HUES6 (cell line): ENCODE data around the gene EPO.
A peak's percentile ranks its signal among the peaks of the same experiment; 100 is the strongest.

ENCODE experiments used
- H3K27ac ChIP-seq: 2 replicates; pipeline ENCODE4 v1.7.0; 2013; ENCODE audit warnings: low read depth, mild to moderate bottlenecking, low read length, inconsistent platforms
- H3K27me3 ChIP-seq: 2 replicates; pipeline ENCODE4 v1.6.1; 2013; ENCODE audit warnings: low read length; ENCODE audit not compliant: control insufficient read depth, insufficient read depth
- H3K36me3 ChIP-seq: 2 replicates; pipeline ENCODE4 v1.6.1; 2013; ENCODE audit warnings: low read length; ENCODE audit not compliant: control insufficient read depth, insufficient read depth
- H3K4me1 ChIP-seq: 2 replicates; pipeline ENCODE4 v1.6.1; 2013; ENCODE audit warnings: low read length; ENCODE audit not compliant: control insufficient read depth, insufficient read depth
- H3K4me3 ChIP-seq: 2 replicates; pipeline ENCODE4 v1.5.1; 2013; ENCODE audit warnings: low read depth, low read length
- H3K9ac ChIP-seq: one replicate; pipeline ENCODE4 v1.6.1; 2013; ENCODE audit warnings: mild to moderate bottlenecking, low read length
- H3K9me3 ChIP-seq: 2 replicates; pipeline ENCODE4 v1.6.1; 2013; ENCODE audit warnings: low read depth, low read length; ENCODE audit not compliant: control insufficient read depth, insufficient read depth

The EPO gene

GRCh38 chr7:100728196-100728595 lies 7.9 kb downstream of the EPO start:
- H3K36me3 ChIP-seq, result no peaks in the 10 kb centered on the region
- H3K9me3 ChIP-seq, result no peaks in the 10 kb centered on the region
- H3K27me3 ChIP-seq, result peaks cover 10% of the 10 kb centered on the region
- H3K27ac ChIP-seq, result no peak overlapping the region
- H3K4me3 ChIP-seq, result no peak overlapping the region
- peaks cover 4% of the 10 kb centered on the region; the same call in 1 of the 2 replicates for H3K4me1 ChIP-seq
- H3K9ac ChIP-seq, result no peak overlapping the region

GRCh38 chr7:100730136-100730800 lies 10.0 kb downstream of the EPO start:
- Histone ChIP-seq H3K9ac (no peak overlapping the region), H3K4me3 (no peak overlapping the region), H3K9me3 (no peaks in the 10 kb centered on the region), H3K4me1 (peaks cover 4% of the 10 kb centered on the region; the same call in 1 of the 2 replicates), H3K27me3 (no peaks in the 10 kb centered on the region), H3K27ac (no peak overlapping the region), H3K36me3 (no peaks in the 10 kb centered on the region)

GRCh38 chr7:100731937-100732636 lies 11.8 kb downstream of the EPO start:
- no peak overlapping the region for H3K9ac ChIP-seq

GRCh38 chr7:100735730-100736129 lies 15.5 kb downstream of the EPO start:
- Histone ChIP-seq H3K27me3 (no peaks in the 10 kb centered on the region), H3K4me1 (no peaks in the 10 kb centered on the region), H3K9ac (no peak overlapping the region), H3K27ac (no peak overlapping the region), H3K36me3 (no peaks in the 10 kb centered on the region), H3K9me3 (no peaks in the 10 kb centered on the region), H3K4me3 (no peak overlapping the region)

More at GRCh38 chr7:100731937-100732636, 11.8 kb downstream of the EPO start:
- Histone ChIP-seq H3K9me3 (no peaks in the 10 kb centered on the region), H3K4me1 (no peaks in the 10 kb centered on the region), H3K4me3 (no peak overlapping the region), H3K27ac (no peak overlapping the region), H3K27me3 (no peaks in the 10 kb centered on the region), H3K36me3 (no peaks in the 10 kb centered on the region)

- Histone ChIP-seq H3K27ac (no peak overlapping the region), H3K36me3 (no peaks in the 10 kb centered on the region), H3K9ac (no peak overlapping the region), H3K4me1 (no peaks in the 10 kb centered on the region), H3K27me3 (no peaks in the 10 kb centered on the region), H3K4me3 (no peak overlapping the region), H3K9me3 (no peaks in the 10 kb centered on the region)
Measured at GRCh38 chr7:100736671-100737070, 16.4 kb downstream of the EPO start.

GRCh38 chr7:100739934-100740333 lies 19.7 kb downstream of the EPO start:
- no peak overlapping the region for H3K9ac ChIP-seq
- H3K27me3 ChIP-seq, result no peaks in the 10 kb centered on the region
- no peaks in the 10 kb centered on the region for H3K36me3 ChIP-seq
- H3K27ac ChIP-seq, result no peak overlapping the region
- H3K4me3 ChIP-seq, result no peak overlapping the region
- H3K9me3 ChIP-seq, result 0 out of 2 replicates have a peak, but pooled peaks cover 2% of the 10 kb centered on the region
- H3K4me1 ChIP-seq, result no peaks in the 10 kb centered on the region

GRCh38 chr7:100744605-100745004 lies 24.3 kb downstream of the EPO start:
- Histone ChIP-seq H3K27ac (no peak overlapping the region), H3K27me3 (no peaks in the 10 kb centered on the region), H3K4me3 (no peak overlapping the region), H3K36me3 (no peaks in the 10 kb centered on the region), H3K9me3 (0 out of 2 replicates have a peak, but pooled peaks cover 2% of the 10 kb centered on the region), H3K4me1 (no peaks in the 10 kb centered on the region), H3K9ac (no peak overlapping the region)

- no peaks in the 10 kb centered on the region for H3K36me3 ChIP-seq
- H3K4me1 ChIP-seq, result no peaks in the 10 kb centered on the region
- peak overlapping the region; percentile 50 for H3K4me3 ChIP-seq
- peak overlapping the region; percentile 31 for H3K9ac ChIP-seq
- 0 out of 2 replicates have a peak, but pooled peaks cover 2% of the 10 kb centered on the region for H3K9me3 ChIP-seq
- no peak overlapping the region for H3K27ac ChIP-seq
- no peaks in the 10 kb centered on the region for H3K27me3 ChIP-seq
Measured at GRCh38 chr7:100745184-100745583, 24.9 kb downstream of the EPO start.

- no peak overlapping the region for H3K4me3 ChIP-seq
- 0 out of 2 replicates have a peak, but pooled peaks cover 7% of the 10 kb centered on the region for H3K4me1 ChIP-seq
- no peak overlapping the region for H3K27ac ChIP-seq
- no peaks in the 10 kb centered on the region for H3K9me3 ChIP-seq
- H3K36me3 ChIP-seq, result no peaks in the 10 kb centered on the region
- peaks cover 15% of the 10 kb centered on the region; the same call in 1 of the 2 replicates for H3K27me3 ChIP-seq
- H3K9ac ChIP-seq, result no peak overlapping the region
Measured at GRCh38 chr7:100752994-100753393, 32.7 kb downstream of the EPO start.

GRCh38 chr7:100753750-100754149 lies 33.5 kb downstream of the EPO start:
- H3K27me3 ChIP-seq, result peaks cover 15% of the 10 kb centered on the region; the same call in 1 of the 2 replicates
- H3K9ac ChIP-seq, result no peak overlapping the region
- 0 out of 2 replicates have a peak, but pooled peaks cover 7% of the 10 kb centered on the region for H3K4me1 ChIP-seq
- H3K36me3 ChIP-seq, result no peaks in the 10 kb centered on the region
- H3K9me3 ChIP-seq, result no peaks in the 10 kb centered on the region
- no peak overlapping the region for H3K27ac ChIP-seq
- no peak overlapping the region for H3K4me3 ChIP-seq
